AG04449 (cell line): Measurements from ENCODE around the gene KIF21B.

Source experiments
- CTCF ChIA-PET: fragments of 350-600 bp; formaldehyde crosslinking; extraction: SDS; loops from one replicate; lab custom pipeline; 2021; ENCODE audit warnings: antibody characterized with exemption; lab: Yijun Ruan, JAX
- POLR2A ChIA-PET: fragments of 400-600, 350-600 bp; formaldehyde crosslinking; extraction: SDS; loops from one replicate; lab custom pipeline; 2020; ENCODE audit warnings: antibody characterized with exemption, inconsistent platforms; lab: Yijun Ruan, JAX
- DNase-seq: peaks from one replicate; pipeline ENCODE4 v3.0.0-alpha.2; 2010; ENCODE audit warnings: low read depth, low spot score
- H3K4me3 ChIP-seq: 2 replicates; pipeline ENCODE4 v1.5.1; 2011; ENCODE audit warnings: low read depth, mild to moderate bottlenecking, control low read depth, low read length
- TF ChIP-seq, protein P1 (sequence below): IDR thresholded peaks from one replicate; pipeline ENCODE4 v1.5.1; 2011; ENCODE audit warnings: mild to moderate bottlenecking, moderate library complexity, low read length, control low read depth, inconsistent platforms; ENCODE audit not compliant: insufficient read depth; ENCODE audit errors: missing control alignments

KIF21B gene

DNA sequence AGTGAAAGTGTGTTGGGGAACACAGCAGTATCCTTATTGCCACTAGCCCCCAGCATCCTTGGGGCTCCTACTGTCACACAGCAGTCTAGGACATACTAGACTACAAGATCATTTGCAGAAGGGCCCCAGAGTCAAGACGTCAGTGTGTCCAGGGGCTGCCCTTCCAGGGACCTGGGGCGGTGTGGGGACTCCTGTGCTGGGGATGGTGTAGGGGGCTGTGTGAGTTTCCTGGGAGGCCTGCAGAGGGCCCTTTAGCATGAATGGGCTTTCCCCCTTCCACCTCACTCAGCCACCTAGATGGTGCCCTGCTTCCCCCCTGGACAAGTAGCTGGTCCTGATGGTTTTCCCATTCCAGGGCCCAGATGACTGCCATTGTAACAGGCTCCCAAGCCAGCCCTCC is 17.5 kb upstream of the KIF21B start:
- TF ChIP-seq, protein P1, sequence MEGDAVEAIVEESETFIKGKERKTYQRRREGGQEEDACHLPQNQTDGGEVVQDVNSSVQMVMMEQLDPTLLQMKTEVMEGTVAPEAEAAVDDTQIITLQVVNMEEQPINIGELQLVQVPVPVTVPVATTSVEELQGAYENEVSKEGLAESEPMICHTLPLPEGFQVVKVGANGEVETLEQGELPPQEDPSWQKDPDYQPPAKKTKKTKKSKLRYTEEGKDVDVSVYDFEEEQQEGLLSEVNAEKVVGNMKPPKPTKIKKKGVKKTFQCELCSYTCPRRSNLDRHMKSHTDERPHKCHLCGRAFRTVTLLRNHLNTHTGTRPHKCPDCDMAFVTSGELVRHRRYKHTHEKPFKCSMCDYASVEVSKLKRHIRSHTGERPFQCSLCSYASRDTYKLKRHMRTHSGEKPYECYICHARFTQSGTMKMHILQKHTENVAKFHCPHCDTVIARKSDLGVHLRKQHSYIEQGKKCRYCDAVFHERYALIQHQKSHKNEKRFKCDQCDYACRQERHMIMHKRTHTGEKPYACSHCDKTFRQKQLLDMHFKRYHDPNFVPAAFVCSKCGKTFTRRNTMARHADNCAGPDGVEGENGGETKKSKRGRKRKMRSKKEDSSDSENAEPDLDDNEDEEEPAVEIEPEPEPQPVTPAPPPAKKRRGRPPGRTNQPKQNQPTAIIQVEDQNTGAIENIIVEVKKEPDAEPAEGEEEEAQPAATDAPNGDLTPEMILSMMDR: no peak
- no peak for DNase-seq
- CTCF ChIA-PET: interaction anchor here (1.2 to 11.8 kb wide), 10 partner anchors 11 to 482 kb away, joined by 3 to 262 read pairs (median 8); partner anchors contain the start of gene KIF21B
- no peak overlapping the region for H3K4me3 ChIP-seq
- POLR2A ChIA-PET: no interaction called here

DNA sequence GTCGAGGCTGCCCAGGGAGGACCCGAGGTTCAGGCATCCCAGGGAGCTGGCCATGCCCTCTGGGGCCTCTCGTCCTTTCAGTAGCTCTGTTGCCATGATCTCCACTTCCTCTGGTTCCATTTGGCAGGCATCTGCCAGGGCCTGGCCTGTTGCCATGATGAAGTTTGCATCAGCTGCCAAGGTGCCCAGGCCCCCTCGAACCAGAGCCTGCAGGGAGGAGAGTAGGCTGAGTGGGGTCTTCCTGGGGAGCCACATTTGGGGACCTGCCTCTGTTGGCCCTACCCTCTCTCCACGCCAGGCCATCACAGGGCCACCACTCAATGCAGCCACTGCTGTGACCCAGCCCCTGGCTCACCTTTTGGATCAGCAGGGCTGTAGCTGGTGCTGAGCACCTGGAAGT is 16.4 kb upstream of the KIF21B start:
- CTCF ChIA-PET: interaction anchor here (0.8 to 11.8 kb wide), 8 partner anchors 10 to 418 kb away, joined by 3 to 262 read pairs (median 4); partner anchors contain the start of gene KIF21B
- no peak for DNase-seq
- POLR2A ChIA-PET: no interaction called here
- no peak overlapping the region for H3K4me3 ChIP-seq
- TF ChIP-seq, protein P1: no peak

DNA sequence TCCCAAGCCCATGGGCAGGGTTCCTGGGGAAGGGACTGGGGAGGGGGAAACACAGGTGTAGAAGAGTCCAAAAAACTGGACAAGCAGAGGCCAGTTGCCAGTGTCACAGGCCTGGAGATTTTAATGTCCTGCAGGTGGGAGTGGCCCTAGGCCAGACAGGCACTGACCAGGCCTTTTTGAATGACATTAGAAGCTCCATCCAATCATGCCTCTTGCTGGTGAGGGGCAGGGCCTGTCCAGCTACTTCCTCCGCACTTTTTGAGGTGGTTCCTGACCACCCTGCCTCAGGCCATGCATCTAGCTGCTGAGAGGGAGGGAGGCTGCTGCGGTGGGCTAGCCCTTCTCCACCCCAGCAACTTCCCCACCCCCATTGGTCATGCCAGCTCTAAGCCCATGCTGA is 15.9 kb upstream of the KIF21B start:
- DNase-seq: no peak
- H3K4me3 ChIP-seq: no peak overlapping the region
- ChIA-PET POLR2A (no interaction called here), CTCF (interaction anchor here (0.8 to 11.8 kb wide), 8 partner anchors 10 to 417 kb away, joined by 3 to 262 read pairs (median 4); partner anchors contain the start of gene KIF21B)
- TF ChIP-seq, protein P1: no peak

DNA sequence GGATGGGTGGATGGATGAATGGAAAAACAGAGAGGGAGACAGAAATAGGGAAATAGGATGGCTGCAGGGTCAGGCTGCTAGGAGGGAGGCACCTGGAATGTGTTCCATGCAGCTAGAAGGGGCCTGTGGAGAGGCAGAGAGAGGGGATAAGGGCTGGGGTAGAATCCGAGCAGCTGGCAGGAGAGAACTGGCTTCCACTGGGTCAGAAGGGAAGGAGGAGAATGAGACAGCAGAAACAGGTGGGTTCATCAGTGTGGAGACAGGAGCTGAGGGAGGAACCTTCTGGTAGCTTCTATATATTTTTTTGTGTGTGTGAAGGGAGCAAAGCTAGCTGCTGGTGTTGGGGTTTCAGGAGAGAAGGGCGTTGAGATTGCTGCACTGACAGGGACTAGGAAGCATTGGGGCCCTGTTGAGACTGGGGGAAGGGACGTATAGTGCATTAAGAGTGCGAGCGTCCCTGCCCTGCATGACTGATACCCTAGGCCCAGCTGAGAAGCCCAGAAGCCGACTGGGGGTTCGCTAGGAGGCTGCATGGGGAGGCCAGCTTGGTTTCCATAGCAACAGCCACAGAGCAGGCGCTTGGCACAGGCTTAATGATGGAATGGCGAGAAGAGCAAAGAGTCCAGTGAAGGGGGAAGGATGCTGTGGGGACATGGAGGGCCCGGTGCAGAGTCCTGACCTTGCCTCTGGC is 14.8 kb upstream of the KIF21B start:
- no peak overlapping the region for H3K4me3 ChIP-seq
- POLR2A ChIA-PET: no interaction called here
- TF ChIP-seq, protein P1: no peak
- CTCF ChIA-PET: interaction anchor here (1.1 to 11.8 kb wide), 3 partner anchors 12 to 480 kb away, joined by 4 to 262 read pairs (median 125); partner anchors contain the start of gene KIF21B
- DNase-seq: no peak

DNA sequence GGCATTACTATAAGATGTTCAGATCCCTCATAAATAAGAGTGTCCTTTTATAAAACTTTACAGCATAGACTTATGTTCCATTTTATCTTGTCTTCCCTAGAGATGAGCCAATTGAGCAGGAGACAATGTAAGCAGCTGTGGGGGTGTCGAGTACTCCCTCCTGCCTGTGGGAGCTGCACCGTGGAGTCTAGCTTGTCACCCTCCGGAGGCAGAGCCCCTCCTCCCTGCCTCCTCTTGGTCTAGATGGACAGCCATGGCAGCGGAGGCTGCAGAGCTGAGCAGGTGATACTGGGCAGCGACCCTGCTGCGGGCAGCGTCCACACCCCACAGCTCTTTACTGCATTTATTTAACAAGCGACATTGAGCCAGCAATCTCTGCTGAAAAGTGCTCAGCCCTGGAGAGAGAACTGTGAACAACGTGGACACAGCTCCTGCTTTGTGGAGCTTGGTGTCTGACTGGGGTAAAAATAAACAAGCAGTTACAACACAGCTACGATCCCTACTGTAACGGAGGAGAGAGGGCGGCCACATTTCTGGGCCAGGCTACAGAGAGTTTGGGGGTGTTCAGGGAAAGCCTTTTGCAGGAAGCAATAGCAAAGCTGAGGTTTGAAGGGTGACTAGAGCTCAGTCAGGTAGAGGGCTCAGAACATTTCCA is 12.8 kb upstream of the KIF21B start:
- DNase-seq: no peak
- no peak overlapping the region for H3K4me3 ChIP-seq
- POLR2A ChIA-PET: interaction anchor here (0.7 kb wide), 1 partner anchor 149 kb away, joined by 3 read pairs; no protein-coding TSS in a partner anchor
- TF ChIP-seq, protein P1: no peak
- CTCF ChIA-PET: interaction anchor here (0.7 to 11.8 kb wide), 8 partner anchors 9 to 414 kb away, joined by 3 to 262 read pairs (median 5); partner anchors contain the start of gene KIF21B

DNA sequence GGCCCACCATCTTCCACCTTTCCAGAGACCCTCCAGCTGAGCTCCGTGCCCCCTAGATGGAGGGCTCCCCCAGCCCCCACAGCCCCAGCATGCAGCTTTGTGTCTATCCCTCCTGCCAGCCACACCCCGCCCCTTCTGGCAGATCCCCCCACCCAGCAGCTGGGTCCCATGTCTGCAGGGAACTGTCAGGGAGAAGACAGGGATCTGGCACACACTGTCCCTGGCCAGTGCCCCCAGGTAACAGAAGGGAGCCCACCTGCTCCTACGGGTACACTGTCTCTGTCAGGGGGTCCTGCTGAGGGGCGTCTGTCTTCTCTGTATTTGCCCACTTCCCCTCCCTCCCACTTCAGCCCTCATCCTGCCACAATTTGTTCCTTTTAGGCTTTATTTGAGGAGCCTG is 11.2 kb upstream of the KIF21B start:
- POLR2A ChIA-PET: no interaction called here
- no peak overlapping the region for H3K4me3 ChIP-seq
- CTCF ChIA-PET: interaction anchor here (2.3 to 11.8 kb wide), 4 partner anchors 8 to 60 kb away, joined by 6 to 262 read pairs (median 68); partner anchors contain the start of gene KIF21B
- no peak for DNase-seq
- TF ChIP-seq, protein P1: no peak
